Spleen (tissue), 7 donors: ENCODE data around the gene SNCAIP.

Source experiments
- POLR2A ChIP-seq, 3 donors: fragments of 450-650 bp; IDR thresholded peaks; one replicate each; pipeline ENCODE4 v1.5.1; 2017; ENCODE audit warnings: antibody characterized with exemption in 3 of 3, mild to moderate bottlenecking in 1 of 3
- TF ChIP-seq, protein P1 (sequence below), 11 experiments: fragments of 200-600 bp in 7 of 11; fragments of 450-650 bp in 4 of 11; sonication (generic) in 4 of 11; IDR thresholded peaks in 8 of 11; conservative IDR thresholded peaks in 3 of 11; 1 replicate in 7 of 11; 2 replicates in 4 of 11; pipeline versions ENCODE4 v1.4.0 to v1.8.0; 2016 to 2021; ENCODE audit warnings: antibody characterized with exemption in 11 of 11, inconsistent platforms in 4 of 11, mild to moderate bottlenecking in 1 of 11
- donor health status: DM: no; HTN: no; CAD: no; lungs with moderate emphysema.
- donor health status: DM: no; HTN: no; CAD: no.
- donor health status: DM: no; HTN: no; CAD: no.

GRCh38 chr5:122415030-122415800, 103.2 kb downstream of the SNCAIP start:
- TF ChIP-seq, protein P1, sequence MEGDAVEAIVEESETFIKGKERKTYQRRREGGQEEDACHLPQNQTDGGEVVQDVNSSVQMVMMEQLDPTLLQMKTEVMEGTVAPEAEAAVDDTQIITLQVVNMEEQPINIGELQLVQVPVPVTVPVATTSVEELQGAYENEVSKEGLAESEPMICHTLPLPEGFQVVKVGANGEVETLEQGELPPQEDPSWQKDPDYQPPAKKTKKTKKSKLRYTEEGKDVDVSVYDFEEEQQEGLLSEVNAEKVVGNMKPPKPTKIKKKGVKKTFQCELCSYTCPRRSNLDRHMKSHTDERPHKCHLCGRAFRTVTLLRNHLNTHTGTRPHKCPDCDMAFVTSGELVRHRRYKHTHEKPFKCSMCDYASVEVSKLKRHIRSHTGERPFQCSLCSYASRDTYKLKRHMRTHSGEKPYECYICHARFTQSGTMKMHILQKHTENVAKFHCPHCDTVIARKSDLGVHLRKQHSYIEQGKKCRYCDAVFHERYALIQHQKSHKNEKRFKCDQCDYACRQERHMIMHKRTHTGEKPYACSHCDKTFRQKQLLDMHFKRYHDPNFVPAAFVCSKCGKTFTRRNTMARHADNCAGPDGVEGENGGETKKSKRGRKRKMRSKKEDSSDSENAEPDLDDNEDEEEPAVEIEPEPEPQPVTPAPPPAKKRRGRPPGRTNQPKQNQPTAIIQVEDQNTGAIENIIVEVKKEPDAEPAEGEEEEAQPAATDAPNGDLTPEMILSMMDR (IDR thresholded peaks at IDR 0.05 in 8 of 11, conservative IDR thresholded peaks at IDR 0.05 in 3 of 11), result peak; percentile 13 to 67 (median 55)
- no peak for TF ChIP-seq POLR2A (IDR thresholded peaks at IDR 0.05)
